Smooth muscle cell (in vitro differentiated cells): ENCODE data around the gene RGMA. TPM values are rescaled to one million over a fixed set of nuclear protein-coding genes. Genes with fewer than 3 reads are reported as not detected.

Source experiments
- DNase-seq: peaks from one replicate; lab custom pipeline; 2025; ENCODE audit not compliant: unreplicated experiment; lab: John Stamatoyannopoulos, UW
- H2AFZ ChIP-seq: fragments of 200-600 bp; sonication (generic); 2 replicates; pipeline ENCODE4 v1.6.0; 2016; ENCODE audit warnings: antibody characterized with exemption, low read depth, mild to moderate bottlenecking
- H3F3A ChIP-seq: fragments of 200-600 bp; sonication (generic); 2 replicates; pipeline ENCODE4 v1.6.0; 2017; ENCODE audit warnings: antibody characterized with exemption, low read depth
- H3K27ac ChIP-seq: fragments of 200-600 bp; sonication (generic); 2 replicates; pipeline ENCODE4 v1.5.1; 2016; ENCODE audit warnings: low read depth, mild to moderate bottlenecking
- H3K27me3 ChIP-seq: fragments of 200-600 bp; sonication (generic); 2 replicates; pipeline ENCODE4 v1.6.1; 2016; ENCODE audit warnings: low read depth, mild to moderate bottlenecking
- H3K36me3 ChIP-seq: fragments of 200-600 bp; sonication (generic); 2 replicates; pipeline ENCODE4 v1.5.1; 2016; ENCODE audit warnings: low read depth
- H3K4me1 ChIP-seq: fragments of 200-600 bp; sonication (generic); 2 replicates; pipeline ENCODE4 v1.5.1; 2016; ENCODE audit warnings: low read depth
- H3K4me2 ChIP-seq: fragments of 200-600 bp; sonication (generic); 2 replicates; pipeline ENCODE4 v1.6.0; 2016; ENCODE audit warnings: mild to moderate bottlenecking
- H3K4me3 ChIP-seq: fragments of 200-600 bp; sonication (generic); 2 replicates; pipeline ENCODE4 v1.5.1; 2016; ENCODE audit warnings: mild to moderate bottlenecking
- H3K79me2 ChIP-seq: fragments of 200-600 bp; sonication (generic); 2 replicates; pipeline ENCODE4 v1.6.0; 2016; ENCODE audit warnings: low read depth, mild to moderate bottlenecking
- H3K9ac ChIP-seq: fragments of 200-600 bp; sonication (generic); 2 replicates; pipeline ENCODE4 v1.6.0; 2016; ENCODE audit warnings: low read depth
- H3K9me3 ChIP-seq: fragments of 200-600 bp; sonication (generic); replicated peaks from 2 replicates; pipeline ENCODE4 v1.5.1; 2016; ENCODE audit warnings: low read depth
- H4K20me1 ChIP-seq: fragments of 200-600 bp; sonication (generic); 2 replicates; pipeline ENCODE4 v1.6.0; 2016; ENCODE audit warnings: low read depth
- CTCF ChIP-seq: fragments of 200-600 bp; sonication (generic); IDR thresholded peaks from 2 replicates; pipeline ENCODE4 v1.5.1; 2017; ENCODE audit warnings: borderline replicate concordance, mild to moderate bottlenecking, antibody characterized with exemption; ENCODE audit not compliant: insufficient read depth, poor library complexity, severe bottlenecking
- WGBS: methylation state at CpG from one replicate; pipeline ENCODE4 v1.1.7; 2016; ENCODE audit warnings: low lambda C conversion rate; 5-methylcytosine and 5-hydroxymethylcytosine counted together
- polyA plus RNA-seq: library from polyadenylated mRNA; unstranded; fragments of >200 nt; fragmentation: Nextera tagmentation; extraction: Ambion mirVana; gene quantifications from 2 replicates; pipeline ENCODE4 v1.2.1, GENCODE V29; 2016
- total RNA-seq: library from RNA; depleted of rRNA; stranded (reverse); fragments of >200 nt; gene quantifications from 2 replicates; pipeline ENCODE4 v1.2.3, GENCODE V29; 2014

RGMA gene
- total and polyA plus RNA-seq, 2 experiments from 2014 or later: 0.04 to 0.35 TPM

DNA sequence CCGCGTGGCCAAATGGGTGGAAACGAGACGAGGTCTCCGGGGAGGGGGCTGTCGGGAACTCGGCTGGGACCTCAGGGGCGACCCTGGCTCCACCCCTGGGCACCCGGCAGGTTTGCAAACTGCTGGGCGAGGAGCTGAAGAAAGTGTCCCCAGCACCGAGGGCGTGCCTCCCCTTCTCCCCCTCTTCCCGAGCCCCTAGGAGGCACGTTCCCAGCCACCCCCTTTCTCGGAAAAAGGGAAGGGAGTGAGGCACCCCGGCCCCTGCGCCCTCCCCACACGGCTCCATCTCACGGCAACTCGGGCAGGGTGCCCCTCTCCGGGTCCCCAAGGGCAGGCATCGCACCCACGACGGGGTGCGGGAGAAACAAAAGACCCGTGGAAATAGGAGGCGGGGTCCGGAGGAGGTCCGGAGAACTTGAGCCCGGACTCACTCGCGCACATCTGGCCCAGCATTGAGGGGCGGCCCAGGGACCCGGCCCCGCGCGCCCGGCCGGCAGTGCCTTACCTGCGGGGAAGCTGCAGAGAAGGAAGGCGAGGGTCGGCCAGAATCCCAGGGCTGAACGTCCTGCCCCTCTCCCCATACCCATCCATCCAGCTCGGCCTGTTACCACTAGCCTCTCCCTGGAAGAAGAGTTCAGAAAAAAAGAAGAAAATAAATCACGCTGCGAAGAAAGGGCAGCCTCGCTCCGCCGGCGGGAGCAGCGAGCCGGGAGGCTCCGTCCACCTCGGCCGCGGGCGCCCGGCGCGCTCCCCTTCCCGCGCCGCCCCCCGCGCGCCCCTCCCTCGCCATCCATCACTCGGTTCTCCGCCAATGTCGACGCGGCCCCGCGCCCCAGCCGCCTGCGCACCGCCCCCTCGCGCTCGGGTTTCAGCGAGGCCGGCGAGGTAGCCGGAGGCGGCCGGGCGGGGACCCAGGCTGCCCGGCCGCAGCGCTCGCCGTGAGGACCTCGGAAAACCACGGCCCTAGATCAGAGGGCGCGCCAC is 16.3 kb downstream of the RGMA start:
- under 1% methylated on average over 65 of the region's 96 CpGs for WGBS
- Histone ChIP-seq H3K27me3 (peaks cover 65% of the 10 kb centered on the region), H2AFZ (peak overlapping the region; percentile 82), H3F3A (no peaks in the 10 kb centered on the region), H4K20me1 (no peaks in the 10 kb centered on the region), H3K4me3 (peak overlapping the region; percentile 70), H3K4me2 (peak overlapping the region; percentile 93), H3K36me3 (no peaks in the 10 kb centered on the region), H3K27ac (no peak overlapping the region), H3K79me2 (no peaks in the 10 kb centered on the region), H3K9ac (no peak overlapping the region), H3K9me3 (no peaks in the 10 kb centered on the region), H3K4me1 (peaks cover 49% of the 10 kb centered on the region)
- no peak for TF ChIP-seq CTCF
- peak; percentile 39 for DNase-seq

DNA sequence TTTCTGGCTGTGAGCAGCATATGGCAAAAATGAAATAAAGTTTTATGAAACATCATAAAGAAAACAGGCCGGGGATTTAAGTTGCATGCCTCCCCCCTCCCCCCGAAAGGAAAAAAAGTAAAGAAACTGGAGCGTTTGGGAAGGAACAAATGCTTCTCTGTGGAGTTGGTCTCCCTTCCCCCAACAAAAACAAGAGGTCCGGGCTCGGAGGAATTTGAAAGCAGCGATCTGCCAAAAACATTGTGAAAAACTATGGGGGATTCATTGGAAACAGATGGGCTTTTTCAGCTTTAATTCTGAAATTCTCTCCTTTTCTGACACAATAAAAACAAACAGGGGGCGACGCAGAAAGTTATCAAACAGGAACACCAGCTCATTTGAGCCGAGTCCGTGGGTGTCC is 17.0 kb downstream of the RGMA start:
- Histone ChIP-seq H3K27ac (no peak overlapping the region), H3K79me2 (no peaks in the 10 kb centered on the region), H3K36me3 (no peaks in the 10 kb centered on the region), H4K20me1 (no peaks in the 10 kb centered on the region), H3K4me3 (peak overlapping the region; percentile 70), H3K9ac (no peak overlapping the region), H2AFZ (peak overlapping the region; percentile 82), H3K27me3 (peaks cover 59% of the 10 kb centered on the region), H3K4me1 (peaks cover 55% of the 10 kb centered on the region), H3K4me2 (peak overlapping the region; percentile 93), H3F3A (no peaks in the 10 kb centered on the region), H3K9me3 (no peaks in the 10 kb centered on the region)
- 0% methylated on average over 10 of the region's 10 CpGs for WGBS
- no peak for TF ChIP-seq CTCF
- no peak for DNase-seq

DNA sequence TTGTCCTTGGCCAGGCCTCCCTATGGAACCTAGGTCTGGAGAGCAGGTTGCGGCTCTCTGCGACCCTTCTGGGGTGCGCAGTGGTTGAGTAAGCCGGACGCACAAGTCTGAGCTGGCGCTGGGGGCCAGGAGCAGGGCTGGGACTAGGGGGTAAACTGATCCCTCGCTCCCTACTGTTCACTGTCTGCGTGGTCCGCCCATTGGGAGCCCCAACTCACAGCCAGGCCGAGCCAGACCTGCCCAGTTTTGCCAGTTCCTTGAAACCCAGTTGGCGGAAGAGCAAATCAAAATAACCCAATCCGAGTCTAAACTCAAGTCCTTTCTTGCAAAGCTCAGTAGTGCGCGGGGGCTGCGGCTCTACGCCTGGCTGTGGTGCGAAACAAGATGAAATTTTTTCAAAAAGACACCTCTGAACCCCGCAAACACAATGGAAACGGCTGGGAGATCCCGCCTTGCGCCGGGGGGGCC is 17.5 kb downstream of the RGMA start:
- Histone ChIP-seq H2AFZ (peak overlapping the region; percentile 82), H3K4me2 (peak overlapping the region; percentile 93), H3K9me3 (no peaks in the 10 kb centered on the region), H4K20me1 (no peaks in the 10 kb centered on the region), H3K36me3 (no peaks in the 10 kb centered on the region), H3K27ac (no peak overlapping the region), H3F3A (no peaks in the 10 kb centered on the region), H3K27me3 (peaks cover 54% of the 10 kb centered on the region), H3K4me3 (peak overlapping the region; percentile 70), H3K4me1 (peaks cover 55% of the 10 kb centered on the region), H3K79me2 (no peaks in the 10 kb centered on the region), H3K9ac (no peak overlapping the region)
- DNase-seq: no peak
- WGBS: 7% methylated on average over 22 of the region's 22 CpGs
- TF ChIP-seq CTCF: no peak
